Activated CD8-positive, alpha-beta memory T cell treated with anti-CD3 and anti-CD28 coated beads, Interleukin-2, amount 50 U/mL, for 4 hours (primary cell): ENCODE results near the gene BDH1.
"Not testable (repeated sequence)": the region's sequence is repeated elsewhere in the genome, so short reads cannot be mapped to it uniquely, and the experiment has no call there.

ENCODE experiments used
- DNase-seq: peaks from one replicate; pipeline ENCODE4 v3.0.0-alpha.2; 2020

Gene BDH1

DNA sequence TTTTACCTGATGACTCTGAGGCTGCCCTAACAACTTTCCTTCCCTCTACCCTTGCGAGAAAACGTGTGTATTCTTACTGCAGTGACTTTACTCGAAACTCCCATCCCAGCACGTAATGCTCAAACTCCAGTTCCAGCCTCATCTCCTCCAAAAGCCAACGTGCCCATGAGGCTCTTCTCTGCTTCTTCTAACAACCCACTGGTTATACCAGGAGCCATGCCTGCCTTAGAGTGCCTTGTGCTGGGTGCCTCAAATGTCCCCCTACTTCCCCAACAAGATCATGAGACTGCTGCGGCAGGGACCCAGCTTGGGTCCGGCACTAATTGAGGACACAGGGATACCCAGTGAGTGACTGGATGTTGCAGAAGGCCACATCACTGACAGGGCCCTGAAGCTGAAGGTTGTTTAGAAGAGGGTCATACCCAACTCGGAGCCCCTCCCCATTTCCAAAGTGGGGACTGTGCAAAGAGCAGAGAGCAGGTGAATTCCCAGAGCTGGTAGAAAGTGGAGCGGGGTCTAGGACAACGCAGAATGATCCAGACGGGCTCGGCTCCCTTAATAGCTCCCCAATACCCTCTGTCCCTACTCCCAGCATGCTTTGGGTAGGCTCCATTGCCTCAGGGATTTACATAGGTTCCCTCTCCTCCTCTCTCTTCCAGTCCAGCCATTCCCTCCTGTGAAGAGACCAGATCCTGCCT is 71.4 kb downstream of the BDH1 start:
- DNase-seq = no peak

DNA sequence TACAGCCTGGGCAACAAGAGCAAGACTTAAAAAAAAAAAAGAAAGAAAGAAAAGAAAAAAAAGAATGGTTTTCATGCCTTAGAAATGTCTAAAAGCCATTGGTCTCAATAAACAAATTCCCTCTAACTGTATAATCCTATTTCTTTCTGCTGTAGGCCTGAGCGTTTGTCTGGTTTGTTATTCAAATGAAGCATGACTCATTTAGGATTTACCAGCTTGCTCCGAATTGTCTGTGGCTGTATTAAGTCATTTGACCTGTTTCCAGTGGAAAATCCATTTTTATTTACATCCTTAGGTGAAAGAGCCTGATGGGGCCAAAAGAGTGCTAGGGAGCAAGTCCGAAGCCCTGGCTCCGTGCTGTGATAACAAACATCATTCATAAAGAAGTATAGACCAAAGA is 73.8 kb downstream of the BDH1 start:
- DNase-seq = no peak

DNA sequence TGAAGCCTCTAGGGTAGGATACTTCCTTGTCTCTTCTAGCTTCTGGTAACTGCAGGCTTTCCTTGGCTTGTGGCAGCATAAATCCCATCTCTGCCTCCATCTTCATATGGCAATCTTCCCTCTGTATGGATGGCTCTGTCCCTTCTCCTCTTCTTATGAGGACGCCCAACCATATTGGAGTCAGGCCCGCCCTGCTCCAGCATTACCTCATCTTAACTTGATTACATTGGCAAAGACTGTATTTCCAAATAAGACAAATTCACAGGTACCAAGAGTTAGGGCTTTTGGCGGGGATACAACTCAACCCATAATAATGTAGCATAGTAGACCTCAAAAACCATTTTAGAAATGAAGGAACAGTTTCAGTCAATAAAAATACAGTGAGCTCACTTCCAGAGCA is 75.4 kb downstream of the BDH1 start:
- DNase-seq = no peak

DNA sequence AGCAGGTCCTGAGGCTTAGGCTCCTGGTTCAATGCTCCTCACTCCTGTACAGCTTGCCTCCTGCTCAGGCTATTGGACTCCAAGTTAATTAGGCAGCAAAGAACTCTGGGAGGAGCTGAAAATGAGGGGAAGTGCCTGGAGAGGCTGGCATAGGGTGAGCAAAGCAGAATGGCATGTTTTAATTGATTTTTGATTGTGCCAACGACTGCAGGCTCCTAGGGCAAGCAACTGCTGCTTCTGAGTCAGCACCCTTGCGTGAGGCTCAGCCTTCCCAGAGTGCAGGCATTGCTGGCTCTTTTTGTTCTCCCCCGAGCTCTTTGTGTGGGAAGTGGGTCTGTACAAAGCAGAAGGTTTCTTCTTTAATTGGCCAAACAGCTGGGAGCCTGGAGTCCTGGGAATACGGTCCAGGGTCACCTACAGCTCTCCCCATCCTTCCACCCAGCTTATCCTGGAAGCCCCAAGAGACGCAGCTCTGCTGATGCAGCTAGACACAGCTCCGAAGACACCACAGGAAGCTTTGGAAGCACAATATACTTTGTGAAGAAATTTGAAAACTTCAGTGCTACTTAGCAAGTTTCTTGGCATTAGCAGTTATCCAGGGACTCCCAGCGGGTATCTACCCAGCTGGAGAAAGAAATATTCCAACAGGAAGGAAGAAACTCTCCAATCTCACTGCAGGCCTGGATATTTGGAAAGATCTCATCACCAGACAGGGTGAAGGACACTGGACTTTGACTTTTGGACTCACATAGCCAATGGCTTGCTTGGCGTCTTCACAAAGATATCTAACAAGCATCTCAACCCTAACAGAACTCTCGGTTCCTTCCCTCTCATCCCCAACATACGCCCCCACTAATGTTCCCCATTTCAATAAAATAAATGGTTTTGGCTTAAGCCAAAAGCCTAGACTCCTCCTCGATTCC is 76.8 kb downstream of the BDH1 start:
- no peak for DNase-seq

DNA sequence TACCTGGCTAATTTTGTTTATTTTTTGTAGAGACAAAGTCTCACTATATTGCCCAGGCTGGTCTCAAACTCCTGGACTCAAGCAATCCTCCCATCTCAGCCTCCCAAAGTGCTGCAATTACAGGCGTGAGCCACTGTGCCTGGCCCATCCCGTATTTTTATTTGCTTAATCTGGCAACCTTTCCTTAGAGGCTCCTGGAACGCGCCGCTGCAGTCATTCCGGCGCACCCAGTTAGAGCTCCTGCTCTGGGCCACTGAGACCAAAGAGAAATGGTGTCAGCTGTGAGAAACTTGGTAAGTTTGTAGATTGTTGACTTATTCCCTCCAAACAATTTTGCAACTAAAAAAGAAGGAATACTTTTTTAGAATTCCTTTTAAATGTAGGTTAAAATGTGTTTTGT is 78.0 kb downstream of the BDH1 start:
- DNase-seq = not testable (repeated sequence)

DNA sequence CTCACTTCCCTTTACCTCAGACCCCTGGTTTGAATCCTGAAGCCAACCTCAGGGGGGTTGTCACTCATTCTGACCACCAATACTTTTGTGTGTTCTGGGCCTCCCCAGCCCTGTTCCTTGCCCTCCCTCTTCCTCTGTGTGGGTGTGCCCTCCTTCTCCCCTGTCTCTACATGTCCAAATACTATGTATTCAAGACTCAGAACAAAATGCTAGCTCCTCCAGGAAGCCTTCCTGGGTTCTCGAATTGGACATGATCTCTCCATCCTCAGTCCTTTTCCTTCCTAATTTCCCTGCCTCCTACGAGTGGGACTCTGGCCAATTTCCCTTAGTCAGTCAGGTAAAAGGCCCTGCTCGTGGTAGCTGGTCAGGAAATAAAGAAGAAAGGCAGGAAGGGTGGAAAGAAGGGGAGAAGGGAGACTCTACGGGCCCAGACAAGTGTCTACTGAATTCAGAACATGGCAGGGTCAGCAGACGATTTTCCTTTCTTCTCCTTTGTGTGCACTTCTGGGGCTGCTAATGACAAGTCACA is 79.7 kb downstream of the BDH1 start:
- DNase-seq = no peak

DNA sequence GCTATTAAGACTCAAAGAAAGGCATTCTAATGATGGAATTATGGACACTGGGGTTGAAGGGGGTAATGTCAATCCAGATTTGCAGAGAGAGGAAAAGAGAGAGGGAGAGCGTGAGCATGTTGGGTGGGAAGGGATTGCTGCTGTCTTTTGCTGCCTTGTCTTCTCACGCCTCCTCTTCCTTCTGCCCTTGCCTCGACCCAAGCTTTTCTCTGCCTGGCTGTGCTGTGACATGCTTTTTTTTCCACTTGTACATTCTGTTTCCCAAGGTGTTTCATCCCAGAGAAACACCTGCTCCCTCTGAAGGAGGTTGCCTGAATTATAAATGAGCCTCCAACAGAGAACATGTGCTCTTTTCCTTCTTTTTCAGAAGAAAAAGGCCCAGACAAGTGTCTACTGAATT is 80.3 kb downstream of the BDH1 start:
- no peak for DNase-seq

DNA sequence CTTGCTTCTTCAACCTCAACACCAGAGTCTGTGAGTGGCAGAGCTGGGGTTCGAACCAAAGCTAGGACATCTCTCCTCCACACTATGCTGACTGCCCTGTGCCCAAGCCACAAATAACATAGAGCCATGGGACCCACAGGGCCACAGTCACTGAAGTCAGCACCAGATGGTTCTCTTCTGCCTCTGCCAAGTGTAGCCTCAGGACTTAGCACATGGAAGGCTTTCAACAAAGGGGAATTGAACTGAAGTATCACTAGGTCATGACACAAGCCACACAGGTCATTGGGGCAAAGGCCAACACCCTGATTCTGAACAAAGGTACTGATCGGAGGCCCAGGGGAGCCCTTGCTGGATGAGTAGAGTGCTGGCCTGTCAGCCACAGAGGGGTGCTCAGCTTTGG is 83.6 kb downstream of the BDH1 start:
- no peak for DNase-seq

DNA sequence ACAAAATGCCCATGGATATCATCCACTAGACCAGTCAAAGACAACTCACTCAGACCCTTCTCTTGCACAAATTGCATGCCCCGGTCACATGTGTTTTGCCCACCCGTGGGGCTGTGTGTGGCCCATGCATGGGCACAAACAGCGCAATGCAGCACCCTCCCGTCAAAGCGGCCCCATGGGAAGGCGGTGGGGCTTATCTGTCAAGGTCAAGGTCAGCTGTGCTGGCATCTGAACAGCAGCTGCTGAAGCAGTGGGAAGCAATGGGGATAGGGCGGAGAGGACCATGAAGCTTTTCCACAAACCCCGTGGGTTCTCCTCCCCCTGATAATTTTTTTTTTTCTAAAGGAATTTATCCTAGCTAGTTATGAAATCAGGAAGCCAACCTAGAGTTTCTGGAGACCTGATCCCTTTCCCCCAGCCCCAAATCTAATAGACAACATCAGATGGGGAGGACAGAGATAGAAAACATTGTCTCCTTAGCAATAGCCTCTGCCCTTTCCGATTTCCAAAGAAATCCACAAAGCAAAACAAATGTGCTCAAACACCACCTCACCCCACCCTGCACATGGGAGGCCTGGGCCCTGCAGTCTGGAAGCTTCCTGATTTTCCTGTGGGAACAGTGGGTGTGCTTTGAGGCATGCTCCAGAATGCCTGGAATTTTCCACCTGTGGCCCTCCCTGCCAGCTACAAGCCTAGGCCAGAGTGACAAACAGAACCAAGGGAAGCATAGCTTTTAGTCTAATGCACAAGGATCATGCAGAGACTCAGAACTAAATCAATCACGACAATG is 84.4 kb downstream of the BDH1 start:
- DNase-seq = no peak

DNA sequence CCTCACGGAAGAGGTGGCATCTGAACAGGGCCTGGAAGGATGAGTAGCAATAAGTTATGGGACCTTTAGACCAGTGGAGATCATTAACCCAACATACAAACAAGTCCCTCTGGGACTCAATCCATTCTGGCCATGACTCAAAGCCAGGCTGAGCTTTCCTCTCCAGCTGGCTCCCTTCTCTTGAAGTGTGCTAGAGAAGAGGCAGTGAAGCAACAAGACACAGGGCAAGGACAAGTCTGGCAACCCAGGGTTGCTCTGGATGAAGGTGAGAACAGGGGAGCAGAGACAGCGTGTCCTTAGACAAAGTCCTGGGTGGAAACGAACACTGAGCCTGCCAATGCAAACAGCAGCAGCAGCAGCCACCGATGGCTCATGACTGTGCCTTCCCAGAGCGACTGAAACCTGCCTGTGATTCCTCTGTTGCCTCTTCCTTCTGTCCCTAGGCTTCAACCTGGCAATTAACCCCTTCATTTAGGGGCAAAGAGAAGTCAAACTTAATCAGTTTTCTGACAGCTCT is 86.8 kb downstream of the BDH1 start:
- no peak for DNase-seq

DNA sequence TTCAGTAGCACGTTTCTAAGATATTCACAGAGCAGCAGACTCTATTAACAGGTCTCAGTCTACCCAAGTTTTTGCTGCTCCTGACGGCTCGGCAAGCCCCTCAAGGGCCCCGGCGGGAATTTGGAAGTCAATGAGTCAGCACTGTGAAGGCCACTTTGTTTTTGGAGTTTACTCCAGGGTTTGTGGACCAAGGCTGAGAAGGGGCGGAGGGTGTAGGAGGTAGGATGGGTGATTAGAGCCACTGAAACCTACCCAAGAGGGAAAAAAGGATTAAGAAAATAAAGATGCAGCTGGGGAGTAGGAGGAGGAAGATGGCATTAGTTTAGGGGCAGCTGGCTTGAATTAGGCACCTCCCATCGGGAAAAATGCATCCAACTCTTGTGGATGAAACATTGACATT is 87.6 kb downstream of the BDH1 start:
- DNase-seq = no peak

DNA sequence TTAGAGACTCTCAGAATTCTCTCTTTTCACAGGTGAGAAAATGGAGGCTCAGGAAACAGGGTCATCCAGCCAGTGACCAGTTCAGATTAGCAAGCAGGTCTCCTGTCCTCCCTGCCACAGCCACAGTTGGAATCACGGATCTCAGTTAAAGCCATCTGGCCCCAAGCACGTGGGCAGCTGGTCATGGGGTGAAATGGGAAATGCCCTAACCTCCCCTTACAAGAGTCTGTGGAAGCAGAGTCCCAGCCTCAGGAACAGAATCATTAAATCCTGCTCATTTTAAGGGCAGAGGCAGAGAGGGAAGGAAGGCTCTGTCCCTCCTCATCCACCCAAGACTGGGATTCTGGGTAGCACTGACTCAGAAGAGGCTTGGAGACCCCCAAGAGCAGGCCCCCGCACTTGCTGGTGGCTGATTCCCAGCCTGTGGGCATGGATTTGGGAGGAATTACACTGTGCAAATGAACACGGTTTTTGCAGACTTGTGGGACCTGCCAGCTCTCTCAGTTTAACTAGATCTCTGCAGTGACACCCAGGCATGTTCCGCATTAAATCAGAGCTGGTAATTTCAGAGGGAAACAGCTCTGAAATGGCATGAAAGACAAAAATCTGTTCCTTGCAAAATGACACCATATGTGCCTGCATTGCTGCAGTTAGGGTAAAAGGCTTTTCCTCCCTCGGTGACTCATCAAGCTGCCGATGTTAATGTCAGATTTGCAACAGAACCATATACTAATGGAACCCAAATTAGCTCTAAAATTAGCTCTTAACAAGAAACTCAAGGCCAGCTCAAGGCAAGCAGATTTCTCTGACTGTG is 89.0 kb downstream of the BDH1 start:
- DNase-seq = no peak

DNA sequence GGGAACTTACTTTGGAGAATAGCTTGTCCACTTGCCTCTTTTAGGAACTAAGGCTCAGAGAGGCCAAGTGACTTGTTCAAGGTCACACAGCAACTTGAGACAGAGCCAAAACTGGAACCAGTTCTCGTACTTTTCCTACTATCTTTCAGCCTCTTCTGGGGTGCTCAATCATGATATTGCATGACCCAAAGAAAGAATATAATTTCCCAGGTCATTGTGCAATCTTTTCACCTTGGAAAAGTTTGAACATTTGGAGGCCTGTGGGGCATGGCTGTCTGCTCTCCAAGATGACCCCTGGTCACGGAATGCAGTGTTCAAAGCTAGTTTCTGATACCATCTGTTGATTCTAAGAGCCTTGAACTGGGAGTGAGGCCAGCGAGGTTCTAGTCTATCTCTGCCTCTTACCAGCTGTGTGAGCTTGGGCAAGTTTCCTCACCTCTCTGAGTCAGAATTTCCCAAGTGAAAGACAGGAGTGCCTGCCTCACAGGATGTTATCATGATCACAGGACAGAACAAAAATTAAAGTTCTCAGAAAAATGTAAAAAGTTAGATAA is 89.7 kb downstream of the BDH1 start:
- no peak for DNase-seq

DNA sequence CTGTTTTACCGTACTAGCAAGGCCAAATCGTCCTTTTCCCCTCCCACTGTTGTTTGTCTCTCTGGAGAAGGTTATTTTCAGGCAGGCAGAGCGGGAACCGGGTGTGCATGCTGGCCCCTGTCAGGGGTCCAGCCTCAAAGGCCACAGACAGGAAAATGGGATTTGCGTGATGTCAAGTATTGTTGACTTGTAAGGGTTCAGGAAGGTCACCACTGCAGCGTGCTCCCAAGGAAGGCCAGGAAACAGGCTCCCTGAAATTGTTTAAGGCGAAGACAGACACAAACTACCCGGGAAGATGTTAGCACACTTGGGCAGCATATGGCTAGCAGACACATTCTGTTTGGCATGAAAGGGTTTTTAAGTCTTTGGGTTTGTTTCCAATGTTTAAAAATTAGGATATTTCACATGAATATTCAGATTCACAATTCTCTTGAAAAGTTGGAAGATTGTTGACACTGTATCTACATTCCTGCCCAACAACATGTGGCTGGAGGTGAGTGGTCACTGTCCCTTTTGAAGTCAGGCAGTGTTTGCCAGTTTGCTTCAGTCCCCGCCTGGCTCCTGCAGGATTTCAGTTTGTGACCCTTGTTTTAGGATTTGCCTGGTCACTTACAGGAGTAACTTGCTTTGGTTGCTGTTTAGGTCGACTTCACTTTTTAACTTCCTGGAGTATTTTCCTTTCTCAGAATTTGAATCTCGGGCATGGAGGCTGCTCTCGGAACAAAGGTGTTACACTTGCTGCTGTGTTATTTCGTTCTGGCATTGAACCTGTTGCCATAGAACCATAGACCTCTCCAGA is 90.4 kb downstream of the BDH1 start:
- no peak for DNase-seq

DNA sequence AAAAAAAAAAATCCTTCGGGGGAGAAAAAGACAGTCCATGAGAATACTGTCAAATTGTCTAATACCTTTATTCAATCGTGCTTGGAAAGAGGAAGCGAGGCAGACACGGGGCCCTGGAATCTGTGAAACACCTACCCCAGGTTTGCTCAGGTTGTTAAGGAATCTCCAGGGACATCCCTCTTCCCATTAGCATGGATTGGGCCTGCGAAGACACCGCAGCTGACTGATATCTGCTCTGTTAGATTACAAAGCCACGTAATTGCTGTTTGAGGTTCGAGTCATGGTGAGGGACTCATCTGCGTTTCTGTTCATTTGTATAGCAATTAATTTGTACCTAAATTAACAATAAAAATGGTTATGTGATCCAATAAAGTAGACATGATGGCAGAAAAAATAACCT is 91.0 kb downstream of the BDH1 start:
- DNase-seq = no peak

DNA sequence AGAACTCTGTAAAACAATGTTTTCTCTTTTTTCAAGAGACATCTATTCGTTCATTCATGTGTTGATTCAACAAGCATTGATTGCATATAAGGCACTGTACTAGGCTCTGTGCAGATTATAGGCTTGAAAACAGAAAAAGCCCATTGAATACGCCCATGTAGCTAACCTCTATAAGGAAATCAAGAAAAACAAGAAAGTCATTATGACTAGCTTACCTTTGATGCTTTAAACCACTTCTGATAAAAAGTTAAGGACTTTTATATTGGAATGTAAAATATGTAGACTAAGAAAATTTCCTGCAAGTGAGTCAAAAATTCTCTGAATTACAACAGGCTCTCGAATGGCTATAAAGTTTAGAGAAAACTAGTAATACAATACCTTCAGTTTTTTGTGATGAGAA is 92.5 kb downstream of the BDH1 start:
- no peak for DNase-seq

DNA sequence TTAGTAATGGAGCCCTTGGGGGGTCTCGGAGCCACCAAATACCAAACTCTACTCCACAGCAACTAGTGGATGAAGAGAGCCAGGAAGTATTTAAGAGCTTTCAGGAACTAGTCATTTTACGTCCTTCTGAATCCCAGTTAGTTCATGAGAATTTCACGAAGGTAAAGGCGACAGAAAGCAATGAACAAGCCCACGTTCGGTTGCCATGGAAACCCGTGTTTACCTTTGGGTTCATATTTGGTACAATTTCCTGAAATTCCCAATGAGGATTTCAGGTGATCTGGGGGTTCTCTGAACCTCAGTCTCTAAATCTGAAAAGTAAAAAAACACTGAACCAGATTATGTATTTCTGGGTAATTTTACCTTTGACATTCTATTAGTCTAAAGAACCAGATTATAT is 93.0 kb downstream of the BDH1 start:
- no peak for DNase-seq

DNA sequence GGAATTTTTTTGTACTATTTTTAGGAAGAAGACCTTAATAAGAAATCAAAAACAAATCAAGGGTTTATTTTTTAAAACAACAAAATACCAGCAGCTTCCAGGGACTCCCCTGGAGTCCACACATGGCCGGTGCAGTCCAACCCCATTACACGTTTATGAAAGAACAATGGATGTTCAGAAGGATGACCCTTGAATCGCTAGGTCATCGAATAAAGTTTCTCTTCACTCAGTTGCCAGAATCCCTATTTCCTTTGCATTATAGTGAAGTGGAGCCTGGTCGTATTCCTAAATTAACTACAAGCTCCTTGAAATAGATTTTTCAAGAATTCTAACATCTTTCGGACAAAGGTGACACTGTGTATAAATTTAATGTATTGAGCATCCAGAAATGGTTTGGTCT is 95.1 kb downstream of the BDH1 start:
- no peak for DNase-seq

DNA sequence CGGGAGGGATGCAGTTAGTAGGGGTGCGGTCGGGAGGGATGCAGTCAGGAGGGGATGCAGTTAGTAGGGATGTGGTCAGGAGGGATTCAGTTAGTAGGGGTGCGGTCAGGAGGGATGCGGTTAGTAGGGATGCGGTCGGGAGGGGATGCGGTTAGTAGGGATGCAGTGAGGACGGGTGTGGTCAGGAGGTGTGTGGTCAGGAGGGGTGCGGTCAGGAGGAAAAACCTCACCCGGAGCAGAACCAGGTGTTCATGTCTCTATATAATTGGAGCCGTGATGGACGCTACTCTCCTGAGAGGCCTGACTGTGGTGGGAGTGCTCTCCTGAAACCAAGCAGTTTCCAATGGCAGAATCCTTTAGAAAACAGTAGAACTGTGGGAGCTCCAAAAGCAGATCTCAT is 95.8 kb downstream of the BDH1 start:
- no peak for DNase-seq
